Measurements from ENCODE around the gene TTC39C. TPM values are rescaled to one million over a fixed set of nuclear protein-coding genes. Genes with fewer than 3 reads are reported as not detected.
"Not testable (repeated sequence)": the region's sequence is repeated elsewhere in the genome, so short reads cannot be mapped to it uniquely, and the experiment has no call there.

The TTC39C gene
- total RNA-seq, 1 donor from 2014 or later = 14.3 TPM

DNA sequence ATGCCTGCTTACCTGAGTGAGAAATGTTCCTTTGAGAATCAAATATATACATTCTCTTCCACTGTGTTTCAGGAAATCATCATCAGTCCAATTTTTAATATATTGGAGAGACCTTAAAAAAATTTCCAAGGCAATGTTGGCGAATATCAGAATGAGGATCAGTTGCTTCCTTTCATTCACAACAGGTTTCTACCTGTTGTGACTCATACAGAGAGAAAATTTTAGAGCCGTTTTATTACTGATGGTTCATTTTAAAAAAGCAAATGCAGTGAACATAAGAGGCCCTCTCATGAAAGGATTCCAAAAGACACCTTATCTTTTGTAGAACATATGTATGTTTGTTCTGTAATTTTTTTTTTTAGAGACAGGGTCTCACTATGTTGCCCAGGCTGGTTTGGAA lies 42.0 kb downstream of the TTC39C start:
- H3K4me1 Mint-ChIP-seq (ENCODE audit: unreplicated experiment) = no peaks in the 10 kb centered on the region
- TF ChIP-seq, protein P1, sequence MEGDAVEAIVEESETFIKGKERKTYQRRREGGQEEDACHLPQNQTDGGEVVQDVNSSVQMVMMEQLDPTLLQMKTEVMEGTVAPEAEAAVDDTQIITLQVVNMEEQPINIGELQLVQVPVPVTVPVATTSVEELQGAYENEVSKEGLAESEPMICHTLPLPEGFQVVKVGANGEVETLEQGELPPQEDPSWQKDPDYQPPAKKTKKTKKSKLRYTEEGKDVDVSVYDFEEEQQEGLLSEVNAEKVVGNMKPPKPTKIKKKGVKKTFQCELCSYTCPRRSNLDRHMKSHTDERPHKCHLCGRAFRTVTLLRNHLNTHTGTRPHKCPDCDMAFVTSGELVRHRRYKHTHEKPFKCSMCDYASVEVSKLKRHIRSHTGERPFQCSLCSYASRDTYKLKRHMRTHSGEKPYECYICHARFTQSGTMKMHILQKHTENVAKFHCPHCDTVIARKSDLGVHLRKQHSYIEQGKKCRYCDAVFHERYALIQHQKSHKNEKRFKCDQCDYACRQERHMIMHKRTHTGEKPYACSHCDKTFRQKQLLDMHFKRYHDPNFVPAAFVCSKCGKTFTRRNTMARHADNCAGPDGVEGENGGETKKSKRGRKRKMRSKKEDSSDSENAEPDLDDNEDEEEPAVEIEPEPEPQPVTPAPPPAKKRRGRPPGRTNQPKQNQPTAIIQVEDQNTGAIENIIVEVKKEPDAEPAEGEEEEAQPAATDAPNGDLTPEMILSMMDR (IDR thresholded peaks at IDR 0.05; ENCODE audit: unreplicated experiment) = no peak
- no peak overlapping the region for H3K4me3 Mint-ChIP-seq (ENCODE audit: unreplicated experiment)

DNA sequence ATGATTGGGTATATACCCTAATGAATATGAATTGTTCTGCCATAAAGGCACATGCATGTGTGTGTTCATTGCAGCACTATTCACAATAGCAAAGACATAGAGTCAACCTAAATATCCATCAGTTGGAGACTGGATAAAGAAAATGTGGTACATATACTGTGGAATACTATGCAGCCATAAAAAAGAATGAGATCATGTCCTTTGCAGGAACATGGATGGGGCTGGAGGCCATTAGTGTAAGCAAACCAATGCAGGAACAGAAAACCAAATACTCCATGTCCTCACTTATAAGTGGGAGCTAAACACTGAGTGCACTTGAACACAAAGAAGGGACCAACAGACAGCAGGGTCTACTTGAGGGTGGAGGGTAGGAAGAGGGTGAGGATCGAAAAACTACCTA lies 43.2 kb downstream of the TTC39C start:
- no peaks in the 10 kb centered on the region for H3K27me3 Mint-ChIP-seq (ENCODE audit: unreplicated experiment)
- H3K4me1 Mint-ChIP-seq (ENCODE audit: unreplicated experiment) = no peaks in the 10 kb centered on the region
- no peaks in the 10 kb centered on the region for H3K36me3 Mint-ChIP-seq (ENCODE audit: low read depth, unreplicated experiment)
- H3K27ac Mint-ChIP-seq (ENCODE audit: unreplicated experiment) = no peak overlapping the region
- H3K9me3 Mint-ChIP-seq (ENCODE audit: unreplicated experiment) = no peaks in the 10 kb centered on the region
- H3K4me3 Mint-ChIP-seq (ENCODE audit: unreplicated experiment) = no peak overlapping the region
- TF ChIP-seq, protein P1 (IDR thresholded peaks at IDR 0.05; ENCODE audit: unreplicated experiment) = no peak
- no peak for DNase-seq (ENCODE audit: low spot score)

More for the DNA sequence above, 42.0 kb downstream of the TTC39C start:
- no peaks in the 10 kb centered on the region for H3K9me3 Mint-ChIP-seq (ENCODE audit: unreplicated experiment)
- no peaks in the 10 kb centered on the region for H3K27me3 Mint-ChIP-seq (ENCODE audit: unreplicated experiment)
- DNase-seq (ENCODE audit: low spot score) = no peak
- H3K27ac Mint-ChIP-seq (ENCODE audit: unreplicated experiment) = no peak overlapping the region
- no peaks in the 10 kb centered on the region for H3K36me3 Mint-ChIP-seq (ENCODE audit: low read depth, unreplicated experiment)

DNA sequence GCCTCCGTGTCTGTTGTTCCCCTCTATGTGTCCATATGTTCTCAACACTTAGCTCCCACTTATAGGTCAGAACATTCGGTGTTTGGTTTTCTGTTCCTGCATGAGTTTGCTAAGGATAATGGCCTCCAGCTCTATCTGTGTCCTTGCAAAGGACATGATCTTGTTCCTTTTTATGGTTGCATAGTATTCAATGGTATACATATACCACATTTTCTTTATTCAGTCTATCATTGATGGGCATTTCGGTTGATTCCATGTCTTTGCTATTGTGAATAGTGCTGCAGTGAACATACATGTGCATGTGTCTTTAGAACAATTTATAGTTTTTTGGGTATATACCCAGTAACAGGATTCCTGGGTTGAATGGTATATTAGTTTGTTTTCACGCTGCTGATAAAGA lies 44.8 kb downstream of the TTC39C start:
- not testable (repeated sequence) for H3K9me3 Mint-ChIP-seq (ENCODE audit: unreplicated experiment); H3K4me1 Mint-ChIP-seq (ENCODE audit: unreplicated experiment); DNase-seq (ENCODE audit: low spot score); H3K36me3 Mint-ChIP-seq (ENCODE audit: low read depth, unreplicated experiment); H3K4me3 Mint-ChIP-seq (ENCODE audit: unreplicated experiment); H3K27ac Mint-ChIP-seq (ENCODE audit: unreplicated experiment); H3K27me3 Mint-ChIP-seq (ENCODE audit: unreplicated experiment)

DNA sequence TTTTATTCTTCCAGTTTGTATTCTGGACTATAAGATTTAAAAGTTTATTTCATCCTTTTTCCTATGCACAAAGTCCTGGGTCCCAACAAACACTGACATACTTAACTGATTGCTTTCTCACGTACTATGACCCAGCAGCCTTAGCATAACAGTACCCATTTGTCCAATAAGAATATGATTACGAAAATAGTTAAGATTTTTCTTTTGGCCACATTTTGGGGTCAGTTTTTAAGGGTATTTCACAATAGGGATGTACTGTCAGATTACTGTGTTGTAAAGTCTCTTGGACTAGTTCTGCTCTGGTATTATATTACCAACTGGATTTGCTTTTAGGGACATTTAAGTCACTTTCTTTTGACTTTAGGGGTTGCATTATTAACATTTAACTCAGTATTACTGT lies 46.1 kb downstream of the TTC39C start:
- no peaks in the 10 kb centered on the region for H3K36me3 Mint-ChIP-seq (ENCODE audit: low read depth, unreplicated experiment)
- no peaks in the 10 kb centered on the region for H3K27me3 Mint-ChIP-seq (ENCODE audit: unreplicated experiment)
- H3K4me3 Mint-ChIP-seq (ENCODE audit: unreplicated experiment) = no peak overlapping the region
- no peaks in the 10 kb centered on the region for H3K9me3 Mint-ChIP-seq (ENCODE audit: unreplicated experiment)
- no peak for DNase-seq (ENCODE audit: low spot score)
- H3K4me1 Mint-ChIP-seq (ENCODE audit: unreplicated experiment) = no peaks in the 10 kb centered on the region
- H3K27ac Mint-ChIP-seq (ENCODE audit: unreplicated experiment) = no peak overlapping the region
- TF ChIP-seq, protein P1 (IDR thresholded peaks at IDR 0.05; ENCODE audit: unreplicated experiment) = no peak

DNA sequence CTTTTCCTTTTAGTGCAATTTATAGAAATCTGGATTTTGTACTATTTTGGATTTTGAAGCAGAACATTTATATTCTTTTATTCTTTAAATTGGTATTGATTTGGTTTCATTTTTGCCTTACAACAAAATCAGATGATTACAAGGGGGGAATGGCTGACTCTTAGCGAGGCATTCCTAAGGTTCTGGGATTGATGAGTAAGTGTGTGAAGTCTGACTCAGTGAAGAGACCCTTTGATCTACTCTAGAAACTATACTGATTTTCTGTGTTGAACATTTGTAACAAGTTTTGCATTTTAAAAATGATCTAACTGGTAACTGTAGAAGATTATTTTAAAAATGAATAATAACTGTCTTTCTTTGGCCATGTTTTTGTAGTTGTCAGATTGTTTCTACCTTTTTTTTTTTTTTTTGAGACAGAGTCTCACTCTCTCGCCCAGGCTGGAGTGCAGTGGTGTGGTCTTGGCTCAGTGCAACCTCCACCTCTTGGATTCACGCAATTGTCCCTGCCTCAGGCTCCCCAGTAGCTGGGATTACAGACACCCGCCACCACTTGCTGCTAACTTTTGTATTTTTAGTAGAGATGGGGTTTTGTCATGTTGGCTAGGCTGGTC lies 48.7 kb downstream of the TTC39C start:
- Mint-ChIP-seq H3K4me1 (ENCODE audit: unreplicated experiment) (no peaks in the 10 kb centered on the region), H3K9me3 (ENCODE audit: unreplicated experiment) (no peaks in the 10 kb centered on the region), H3K4me3 (ENCODE audit: unreplicated experiment) (no peak overlapping the region), H3K27me3 (ENCODE audit: unreplicated experiment) (no peaks in the 10 kb centered on the region), H3K27ac (ENCODE audit: unreplicated experiment) (no peak overlapping the region), H3K36me3 (ENCODE audit: low read depth, unreplicated experiment) (no peaks in the 10 kb centered on the region)
- TF ChIP-seq, protein P1 (IDR thresholded peaks at IDR 0.05; ENCODE audit: unreplicated experiment) = no peak
- DNase-seq (ENCODE audit: low spot score) = no peak

All from endothelial cell (in vitro differentiated cells).